Liver (tissue), 3 donors: ENCODE measurements around the gene MED27.

Experiments used
- EGR1 ChIP-seq, 2 donors: IDR thresholded peaks; 2 replicates each; pipeline ENCODE4 v1.6.1; 2016 to 2018; ENCODE audit warnings: antibody characterized with exemption in 2 of 2, low read depth in 2 of 2
- GABPA ChIP-seq, 2 donors: IDR thresholded peaks in 1 of 2; conservative IDR thresholded peaks in 1 of 2; 2 replicates each; pipeline ENCODE4 v1.6.1; 2016; ENCODE audit warnings: antibody characterized with exemption in 2 of 2, mild to moderate bottlenecking in 1 of 2, moderate library complexity in 1 of 2
- NR2F2 ChIP-seq: IDR thresholded peaks from 2 replicates; pipeline ENCODE4 v1.6.1; 2016; ENCODE audit warnings: antibody characterized with exemption
- RAD21 ChIP-seq, 2 donors: IDR thresholded peaks; 2 replicates each; pipeline ENCODE4 v1.6.1; 2016; ENCODE audit warnings: antibody characterized with exemption in 2 of 2, mild to moderate bottlenecking in 2 of 2
- RXRA ChIP-seq, 2 donors: IDR thresholded peaks; 2 replicates each; pipeline ENCODE4 v1.6.1; 2017 to 2018; ENCODE audit warnings: antibody characterized with exemption in 2 of 2, mild to moderate bottlenecking in 1 of 2
- SP1 ChIP-seq: IDR thresholded peaks from 2 replicates; pipeline ENCODE4 v1.6.1; 2018; ENCODE audit warnings: antibody characterized with exemption, mild to moderate bottlenecking
- TAF1 ChIP-seq: conservative IDR thresholded peaks from 2 replicates; pipeline ENCODE4 v1.6.1; 2016; ENCODE audit warnings: antibody characterized with exemption, mild to moderate bottlenecking
- YY1 ChIP-seq: IDR thresholded peaks from 2 replicates; pipeline ENCODE4 v1.6.1; 2016; ENCODE audit warnings: antibody characterized with exemption, mild to moderate bottlenecking
- TF ChIP-seq, protein P1 (sequence below): fragments of 150-350 bp; IDR thresholded peaks from 2 replicates; pipeline ENCODE4 v1.5.1; 2017; ENCODE audit warnings: improper control_type of control experiment, low read depth, low read length; ENCODE audit not compliant: missing input control
- TF ChIP-seq, protein P2 (sequence below): IDR thresholded peaks from 2 replicates; pipeline ENCODE4 v1.6.1; 2016; ENCODE audit warnings: antibody characterized with exemption, mild to moderate bottlenecking
- TF ChIP-seq, protein P3 (sequence below): IDR thresholded peaks from 2 replicates; pipeline ENCODE4 v1.6.1; 2016; ENCODE audit warnings: antibody characterized with exemption
- donor health status: healthy.
- donor health status: healthy.

DNA sequence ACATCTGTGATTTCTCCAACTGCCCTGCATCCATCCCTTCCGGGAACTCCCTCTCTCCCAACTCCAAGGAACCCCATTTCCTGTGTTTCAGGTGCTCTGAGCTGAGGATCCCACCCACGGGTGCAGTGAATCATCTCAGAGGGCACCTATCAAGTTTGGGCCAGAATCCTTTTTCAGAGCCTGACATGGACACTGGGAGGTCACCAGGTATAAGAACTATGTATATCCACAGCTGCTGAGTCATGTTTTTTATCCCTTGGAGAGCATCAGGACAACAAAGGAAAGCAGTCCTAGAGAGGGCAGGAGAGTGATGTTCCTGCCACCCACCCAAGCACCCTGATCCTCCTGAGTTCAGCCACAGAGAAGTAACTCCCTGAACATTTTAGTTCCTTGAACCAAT is 3.8 kb downstream of the MED27 start:
- TF ChIP-seq, protein P1, sequence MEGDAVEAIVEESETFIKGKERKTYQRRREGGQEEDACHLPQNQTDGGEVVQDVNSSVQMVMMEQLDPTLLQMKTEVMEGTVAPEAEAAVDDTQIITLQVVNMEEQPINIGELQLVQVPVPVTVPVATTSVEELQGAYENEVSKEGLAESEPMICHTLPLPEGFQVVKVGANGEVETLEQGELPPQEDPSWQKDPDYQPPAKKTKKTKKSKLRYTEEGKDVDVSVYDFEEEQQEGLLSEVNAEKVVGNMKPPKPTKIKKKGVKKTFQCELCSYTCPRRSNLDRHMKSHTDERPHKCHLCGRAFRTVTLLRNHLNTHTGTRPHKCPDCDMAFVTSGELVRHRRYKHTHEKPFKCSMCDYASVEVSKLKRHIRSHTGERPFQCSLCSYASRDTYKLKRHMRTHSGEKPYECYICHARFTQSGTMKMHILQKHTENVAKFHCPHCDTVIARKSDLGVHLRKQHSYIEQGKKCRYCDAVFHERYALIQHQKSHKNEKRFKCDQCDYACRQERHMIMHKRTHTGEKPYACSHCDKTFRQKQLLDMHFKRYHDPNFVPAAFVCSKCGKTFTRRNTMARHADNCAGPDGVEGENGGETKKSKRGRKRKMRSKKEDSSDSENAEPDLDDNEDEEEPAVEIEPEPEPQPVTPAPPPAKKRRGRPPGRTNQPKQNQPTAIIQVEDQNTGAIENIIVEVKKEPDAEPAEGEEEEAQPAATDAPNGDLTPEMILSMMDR: no peak
- no peak for TF ChIP-seq NR2F2
- no peak for TF ChIP-seq RXRA (IDR thresholded peaks at IDR 0.05)
- TF ChIP-seq RAD21 (IDR thresholded peaks at IDR 0.05): no peak
- TF ChIP-seq GABPA (IDR thresholded peaks at IDR 0.05 in 1 of 2, conservative IDR thresholded peaks at IDR 0.05 in 1 of 2): no peak
- TF ChIP-seq YY1: no peak
- no peak for TF ChIP-seq TAF1
- TF ChIP-seq, protein P2, sequence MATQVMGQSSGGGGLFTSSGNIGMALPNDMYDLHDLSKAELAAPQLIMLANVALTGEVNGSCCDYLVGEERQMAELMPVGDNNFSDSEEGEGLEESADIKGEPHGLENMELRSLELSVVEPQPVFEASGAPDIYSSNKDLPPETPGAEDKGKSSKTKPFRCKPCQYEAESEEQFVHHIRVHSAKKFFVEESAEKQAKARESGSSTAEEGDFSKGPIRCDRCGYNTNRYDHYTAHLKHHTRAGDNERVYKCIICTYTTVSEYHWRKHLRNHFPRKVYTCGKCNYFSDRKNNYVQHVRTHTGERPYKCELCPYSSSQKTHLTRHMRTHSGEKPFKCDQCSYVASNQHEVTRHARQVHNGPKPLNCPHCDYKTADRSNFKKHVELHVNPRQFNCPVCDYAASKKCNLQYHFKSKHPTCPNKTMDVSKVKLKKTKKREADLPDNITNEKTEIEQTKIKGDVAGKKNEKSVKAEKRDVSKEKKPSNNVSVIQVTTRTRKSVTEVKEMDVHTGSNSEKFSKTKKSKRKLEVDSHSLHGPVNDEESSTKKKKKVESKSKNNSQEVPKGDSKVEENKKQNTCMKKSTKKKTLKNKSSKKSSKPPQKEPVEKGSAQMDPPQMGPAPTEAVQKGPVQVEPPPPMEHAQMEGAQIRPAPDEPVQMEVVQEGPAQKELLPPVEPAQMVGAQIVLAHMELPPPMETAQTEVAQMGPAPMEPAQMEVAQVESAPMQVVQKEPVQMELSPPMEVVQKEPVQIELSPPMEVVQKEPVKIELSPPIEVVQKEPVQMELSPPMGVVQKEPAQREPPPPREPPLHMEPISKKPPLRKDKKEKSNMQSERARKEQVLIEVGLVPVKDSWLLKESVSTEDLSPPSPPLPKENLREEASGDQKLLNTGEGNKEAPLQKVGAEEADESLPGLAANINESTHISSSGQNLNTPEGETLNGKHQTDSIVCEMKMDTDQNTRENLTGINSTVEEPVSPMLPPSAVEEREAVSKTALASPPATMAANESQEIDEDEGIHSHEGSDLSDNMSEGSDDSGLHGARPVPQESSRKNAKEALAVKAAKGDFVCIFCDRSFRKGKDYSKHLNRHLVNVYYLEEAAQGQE: no peak
- TF ChIP-seq, protein P3, sequence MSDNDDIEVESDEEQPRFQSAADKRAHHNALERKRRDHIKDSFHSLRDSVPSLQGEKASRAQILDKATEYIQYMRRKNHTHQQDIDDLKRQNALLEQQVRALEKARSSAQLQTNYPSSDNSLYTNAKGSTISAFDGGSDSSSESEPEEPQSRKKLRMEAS: no peak
- no peak for TF ChIP-seq EGR1 (IDR thresholded peaks at IDR 0.05; ENCODE audit: low read depth in 2 of 2)
- no peak for TF ChIP-seq SP1
